K562 (cell line): ENCODE data around the gene NCAPD2. TPM values are rescaled to one million over a fixed set of nuclear protein-coding genes. Genes with fewer than 3 reads are reported as not detected.

Experiments used
- DACH1 ChIP-seq: fragments of 450-650 bp; IDR thresholded peaks from 2 replicates; pipeline ENCODE4 v1.6.1; 2018; ENCODE audit not compliant: partially characterized antibody
- ESRRB ChIP-seq: fragments of 250-450 bp; sonication (Bioruptor Pico); IDR thresholded peaks from 2 replicates; pipeline ENCODE4 v1.5.0; 2020; ENCODE audit warnings: mild to moderate bottlenecking, moderate library complexity, borderline replicate concordance
- LARP7 ChIP-seq: fragments of 450-650 bp; IDR thresholded peaks from 2 replicates; pipeline ENCODE4 v1.6.1; 2016
- MAFF ChIP-seq: IDR thresholded peaks from 2 replicates; pipeline ENCODE4 v1.6.1; 2012; ENCODE audit warnings: low read length, improper control_type of control experiment
- SUPT5H ChIP-seq: fragments of 450-650 bp; IDR thresholded peaks from 2 replicates; pipeline ENCODE4 v1.6.1; 2016
- TAF15 ChIP-seq: fragments of 200-400 bp; formaldehyde crosslinking; IDR thresholded peaks from 2 replicates; pipeline ENCODE4 v1.6.1; 2017; ENCODE audit warnings: mild to moderate bottlenecking, low read depth, low read length, moderate library complexity
- ZFP1 ChIP-seq: fragments of 450-650 bp; formaldehyde crosslinking; IDR thresholded peaks from 2 replicates; pipeline ENCODE4 v1.4.0; 2020; ENCODE audit warnings: mild to moderate bottlenecking, mixed read lengths
- ZNF24 ChIP-seq: fragments of 450-650 bp; IDR thresholded peaks from 2 replicates; pipeline ENCODE4 v1.6.1; 2016
- ZNF274 ChIP-seq: IDR thresholded peaks from 2 replicates; pipeline ENCODE4 v1.6.1; 2011; ENCODE audit warnings: low read depth, mild to moderate bottlenecking, low read length, moderate library complexity, borderline replicate concordance
- ZNF324 ChIP-seq: fragments of 250-450 bp; sonication (Bioruptor Pico); IDR thresholded peaks from 2 replicates; pipeline ENCODE4 v1.4.0; 2020; ENCODE audit warnings: mild to moderate bottlenecking
- ZNF407 ChIP-seq: fragments of 450-650 bp; IDR thresholded peaks from 2 replicates; pipeline ENCODE4 v1.6.1; 2016; ENCODE audit warnings: low read depth
- polyA plus RNA-seq, 8 experiments: library from polyadenylated mRNA; depleted of rRNA in 4 of 8; stranded (reverse) in 5 of 8; unstranded in 3 of 8; fragments of >200 nt; fragmentation: Nextera tagmentation in 2 of 8; fragmentation: Illumina TruSeq in 1 of 8; extraction: Ambion mirVana in 2 of 8; extraction: Trizol in 1 of 8; gene quantifications; 2 replicates each; pipeline versions ENCODE4 v1.2.1 to v1.2.3, GENCODE V29; 2011 to 2014; ENCODE audit warnings: inconsistent platforms in 1 of 8, missing spikeins in 1 of 8
- total RNA-seq, 7 experiments: library from RNA; depleted of rRNA in 6 of 7; stranded (reverse); fragments of >200 nt in 6 of 7; fragmentation: Illumina TruSeq in 2 of 7; extraction: Trizol in 2 of 7; gene quantifications; 2 replicates each; pipeline versions ENCODE4 v1.2.1 to v1.2.3, GENCODE V29; 2011 to 2021; ENCODE audit warnings: low replicate concordance in 1 of 7
- TF ChIP-seq, protein P1 (sequence below): fragments of 450-650 bp; IDR thresholded peaks from 2 replicates; pipeline ENCODE4 v1.6.1; 2018; ENCODE audit not compliant: partially characterized antibody
- TF ChIP-seq, protein P2 (sequence below): conservative IDR thresholded peaks from 2 replicates; pipeline ENCODE4 v1.6.1; 2011; ENCODE audit warnings: low read depth, mild to moderate bottlenecking, low read length; ENCODE audit not compliant: control insufficient read depth
- TF ChIP-seq, protein P3 (sequence below): sonication (generic); formaldehyde crosslinking; IDR thresholded peaks from 2 replicates; pipeline ENCODE4 v1.8.0; 2022; ENCODE audit warnings: mild to moderate bottlenecking, missing genetic modification reagents

The NCAPD2 gene
- total and polyA plus RNA-seq, 9 of the 15 experiments (the other 6 are each of a cell fraction or from before 2014, with no cell fraction given), result 16.9 to 93.7 (median 68.3) TPM

DNA sequence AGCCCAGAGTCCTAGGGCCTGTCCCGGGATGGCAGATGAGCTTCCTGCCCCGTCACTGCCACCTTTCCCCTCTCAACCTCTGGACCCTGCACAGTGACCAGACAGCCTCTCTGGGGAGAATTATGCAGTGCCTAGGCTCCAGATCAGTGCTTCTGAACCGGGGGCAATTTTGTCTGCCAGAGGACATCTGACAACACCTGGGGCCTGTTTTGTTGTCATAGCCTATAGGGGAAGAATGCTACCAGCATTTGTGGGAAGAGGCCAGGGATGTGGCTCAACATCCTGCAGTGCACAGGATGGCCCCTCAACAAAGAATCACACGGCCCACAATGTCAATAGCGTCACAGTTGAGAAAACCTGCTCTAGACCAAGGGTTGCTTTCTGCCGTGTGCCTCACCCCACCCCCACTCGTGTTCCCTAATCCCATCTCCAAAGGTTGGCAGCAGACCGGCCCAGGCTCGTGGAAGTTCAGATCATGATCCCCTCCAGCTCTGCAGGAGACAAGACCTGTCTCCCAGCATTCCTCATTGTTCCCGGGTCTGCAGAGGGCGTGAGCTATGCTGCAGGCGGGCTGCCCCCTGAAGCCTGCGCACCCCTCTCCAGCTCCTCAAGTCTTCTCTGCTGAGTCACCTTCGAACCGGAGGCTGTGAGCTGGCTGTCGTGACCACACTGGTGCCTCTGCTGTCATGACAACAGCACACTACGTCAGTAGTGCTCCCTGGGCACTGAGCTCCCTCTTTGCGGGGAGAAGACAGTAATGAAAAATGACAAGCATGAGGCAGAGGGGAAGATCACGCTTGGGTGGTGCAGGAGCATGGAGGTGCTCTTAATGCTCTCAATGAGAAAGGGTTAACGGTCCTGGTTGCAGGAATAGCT is 38.4 kb downstream of the NCAPD2 start (continued):
- TF ChIP-seq, protein P1, sequence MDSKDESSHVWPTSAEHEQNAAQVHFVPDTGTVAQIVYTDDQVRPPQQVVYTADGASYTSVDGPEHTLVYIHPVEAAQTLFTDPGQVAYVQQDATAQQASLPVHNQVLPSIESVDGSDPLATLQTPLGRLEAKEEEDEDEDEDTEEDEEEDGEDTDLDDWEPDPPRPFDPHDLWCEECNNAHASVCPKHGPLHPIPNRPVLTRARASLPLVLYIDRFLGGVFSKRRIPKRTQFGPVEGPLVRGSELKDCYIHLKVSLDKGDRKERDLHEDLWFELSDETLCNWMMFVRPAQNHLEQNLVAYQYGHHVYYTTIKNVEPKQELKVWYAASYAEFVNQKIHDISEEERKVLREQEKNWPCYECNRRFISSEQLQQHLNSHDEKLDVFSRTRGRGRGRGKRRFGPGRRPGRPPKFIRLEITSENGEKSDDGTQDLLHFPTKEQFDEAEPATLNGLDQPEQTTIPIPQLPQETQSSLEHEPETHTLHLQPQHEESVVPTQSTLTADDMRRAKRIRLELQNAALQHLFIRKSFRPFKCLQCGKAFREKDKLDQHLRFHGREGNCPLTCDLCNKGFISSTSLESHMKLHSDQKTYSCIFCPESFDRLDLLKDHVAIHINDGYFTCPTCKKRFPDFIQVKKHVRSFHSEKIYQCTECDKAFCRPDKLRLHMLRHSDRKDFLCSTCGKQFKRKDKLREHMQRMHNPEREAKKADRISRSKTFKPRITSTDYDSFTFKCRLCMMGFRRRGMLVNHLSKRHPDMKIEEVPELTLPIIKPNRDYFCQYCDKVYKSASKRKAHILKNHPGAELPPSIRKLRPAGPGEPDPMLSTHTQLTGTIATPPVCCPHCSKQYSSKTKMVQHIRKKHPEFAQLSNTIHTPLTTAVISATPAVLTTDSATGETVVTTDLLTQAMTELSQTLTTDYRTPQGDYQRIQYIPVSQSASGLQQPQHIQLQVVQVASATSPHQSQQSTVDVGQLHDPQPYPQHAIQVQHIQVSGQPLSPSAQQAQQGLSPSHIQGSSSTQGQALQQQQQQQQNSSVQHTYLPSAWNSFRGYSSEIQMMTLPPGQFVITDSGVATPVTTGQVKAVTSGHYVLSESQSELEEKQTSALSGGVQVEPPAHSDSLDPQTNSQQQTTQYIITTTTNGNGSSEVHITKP, result peak; percentile 60
- TF ChIP-seq, protein P2, sequence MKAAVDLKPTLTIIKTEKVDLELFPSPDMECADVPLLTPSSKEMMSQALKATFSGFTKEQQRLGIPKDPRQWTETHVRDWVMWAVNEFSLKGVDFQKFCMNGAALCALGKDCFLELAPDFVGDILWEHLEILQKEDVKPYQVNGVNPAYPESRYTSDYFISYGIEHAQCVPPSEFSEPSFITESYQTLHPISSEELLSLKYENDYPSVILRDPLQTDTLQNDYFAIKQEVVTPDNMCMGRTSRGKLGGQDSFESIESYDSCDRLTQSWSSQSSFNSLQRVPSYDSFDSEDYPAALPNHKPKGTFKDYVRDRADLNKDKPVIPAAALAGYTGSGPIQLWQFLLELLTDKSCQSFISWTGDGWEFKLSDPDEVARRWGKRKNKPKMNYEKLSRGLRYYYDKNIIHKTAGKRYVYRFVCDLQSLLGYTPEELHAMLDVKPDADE, result no peak
- TF ChIP-seq MAFF (peak; percentile 69), TAF15 (no peak), DACH1 (no peak), ZFP1 (CRISPR knock-in tag) (no peak), LARP7 (no peak), ZNF24 (no peak), ESRRB (no peak), ZNF324 (no peak), ZNF274 (no peak), SUPT5H (peak; percentile 15), ZNF407 (no peak)
- TF ChIP-seq, protein P3, sequence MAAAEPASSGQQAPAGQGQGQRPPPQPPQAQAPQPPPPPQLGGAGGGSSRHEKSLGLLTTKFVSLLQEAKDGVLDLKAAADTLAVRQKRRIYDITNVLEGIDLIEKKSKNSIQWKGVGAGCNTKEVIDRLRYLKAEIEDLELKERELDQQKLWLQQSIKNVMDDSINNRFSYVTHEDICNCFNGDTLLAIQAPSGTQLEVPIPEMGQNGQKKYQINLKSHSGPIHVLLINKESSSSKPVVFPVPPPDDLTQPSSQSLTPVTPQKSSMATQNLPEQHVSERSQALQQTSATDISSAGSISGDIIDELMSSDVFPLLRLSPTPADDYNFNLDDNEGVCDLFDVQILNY (CRISPR knock-in tag), result no peak
